CD4-positive, alpha-beta T cell treated with Interleukin-10 for 1 hour (primary cell): ENCODE results near the gene STX7.

ENCODE experiments used
- DNase-seq: peaks from one replicate; pipeline ENCODE4 v3.0.0-alpha.2; 2020

STX7 gene

GRCh38 chr6:132466952-132467351 is 46.0 kb downstream of the STX7 start:
- DNase-seq: no peak

- no peak for DNase-seq
Measured at GRCh38 chr6:132465530-132466485, 47.1 kb downstream of the STX7 start.

GRCh38 chr6:132464538-132465256 is 48.2 kb downstream of the STX7 start:
- DNase-seq: no peak

GRCh38 chr6:132461958-132462357 is 51.0 kb downstream of the STX7 start:
- no peak for DNase-seq

GRCh38 chr6:132459605-132459952 is 53.3 kb downstream of the STX7 start:
- DNase-seq: no peak

GRCh38 chr6:132458887-132459604 is 53.9 kb downstream of the STX7 start:
- no peak for DNase-seq

GRCh38 chr6:132456700-132457143 is 56.2 kb downstream of the STX7 start:
- no peak for DNase-seq

- DNase-seq: no peak
Measured at GRCh38 chr6:132446855-132447241, 66.1 kb downstream of the STX7 start.

- DNase-seq: no peak
Measured at GRCh38 chr6:132446141-132446854, 66.6 kb downstream of the STX7 start.

- DNase-seq: no peak
Measured at GRCh38 chr6:132445201-132445951, 67.5 kb downstream of the STX7 start.

- no peak for DNase-seq
Measured at GRCh38 chr6:132443206-132443605, 69.7 kb downstream of the STX7 start.

GRCh38 chr6:132430110-132430509 is 82.8 kb downstream of the STX7 start:
- no peak for DNase-seq

- DNase-seq: no peak
Measured at GRCh38 chr6:132425176-132425575, 87.7 kb downstream of the STX7 start.

GRCh38 chr6:132423839-132424238 is 89.1 kb downstream of the STX7 start:
- no peak for DNase-seq

- no peak for DNase-seq
Measured at GRCh38 chr6:132418235-132418965, 94.5 kb downstream of the STX7 start.

GRCh38 chr6:132414761-132415160 is 98.2 kb downstream of the STX7 start:
- no peak for DNase-seq

- no peak for DNase-seq
Measured at GRCh38 chr6:132414322-132414721, 98.6 kb downstream of the STX7 start.

- DNase-seq: no peak
Measured at GRCh38 chr6:132413499-132413802, 99.5 kb downstream of the STX7 start.

GRCh38 chr6:132412656-132413498 is 100.0 kb downstream of the STX7 start:
- no peak for DNase-seq

- DNase-seq: no peak
Measured at GRCh38 chr6:132411296-132411695, 101.6 kb downstream of the STX7 start.

GRCh38 chr6:132410830-132411229 is 102.1 kb downstream of the STX7 start:
- no peak for DNase-seq
